ENCODE results near the gene FKRP. TPM values are rescaled to one million over a fixed set of nuclear protein-coding genes. Genes with fewer than 3 reads are reported as not detected.
A peak's percentile ranks its signal among the peaks of the same experiment; 100 is the strongest.

FKRP gene
- total and polyA plus RNA-seq, 7 experiments from 2014 or later = 1.8 to 29.8 (median 19.6) TPM

DNA sequence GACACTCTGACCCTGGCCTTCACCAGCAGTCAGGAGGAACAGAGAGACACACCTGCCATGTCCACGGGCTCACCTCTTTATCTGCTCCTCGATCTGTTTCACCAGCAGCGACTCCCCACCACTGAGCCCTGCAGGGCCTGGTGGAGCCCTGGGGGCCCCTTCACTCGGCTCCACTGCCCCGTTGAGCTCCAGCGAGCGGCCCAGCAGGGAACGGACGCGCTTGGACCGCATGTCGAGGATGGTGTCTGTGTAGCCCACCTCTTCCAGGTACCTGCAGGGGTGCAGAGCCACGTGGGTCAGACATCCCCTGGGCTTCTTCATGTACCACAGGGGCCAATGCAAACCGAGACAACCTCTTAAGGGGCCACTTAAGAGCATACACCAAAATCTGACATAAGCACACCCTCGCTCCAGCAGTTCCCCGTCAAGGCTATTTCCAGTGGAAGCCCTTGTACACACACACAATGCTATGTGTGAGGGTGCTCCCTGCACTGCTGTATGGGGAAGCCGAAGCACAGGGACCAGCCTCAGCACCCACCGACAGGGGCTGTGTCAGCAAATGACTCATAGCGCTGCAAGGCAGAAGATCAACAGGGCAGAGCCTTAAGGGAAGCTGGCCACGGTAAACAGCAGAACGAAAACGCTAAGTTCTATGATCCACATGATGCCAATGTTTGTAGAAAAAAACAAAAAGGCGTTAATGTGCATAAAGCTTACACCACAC is 12.7 kb upstream of the FKRP start:
- H3K4me1 Mint-ChIP-seq = peaks cover 8 to 28% (median 16%) of the 10 kb centered on the region in 7 donors
- H3K4me3 ChIP-seq (ENCODE audit: low read length) = no peak overlapping the region
- DNase-seq (no peak), ATAC-seq (peak; percentile 75)
- H3K4me3 Mint-ChIP-seq = no peak overlapping the region
- no peak overlapping the region for H3K27ac ChIP-seq (ENCODE audit: low read depth, low read length)
- no peaks in the 10 kb centered on the region for H3K9me3 Mint-ChIP-seq
- H3K27me3 ChIP-seq (ENCODE audit: control insufficient read depth in 2 of 2, insufficient read depth in 2 of 2, low read length in 2 of 2) = no peaks in the 10 kb centered on the region
- intact Hi-C loops (cut with micrococcal nuclease) = no loop called here
- H3K9me3 ChIP-seq (ENCODE audit: control insufficient read depth in 2 of 3, low read length in 3 of 3) = no peaks in the 10 kb centered on the region
- H3K36me3 ChIP-seq (ENCODE audit: control insufficient read depth in 2 of 3, insufficient read depth in 3 of 3, low read length in 3 of 3) = peaks cover 4 to 79% (median 22%) of the 10 kb centered on the region in 3 experiments
- no peaks in the 10 kb centered on the region for H3K27me3 Mint-ChIP-seq
- ChIA-PET POLR2A (interaction anchor here (0.9 to 1.6 kb wide), 2 partner anchors 17 to 34 kb away, joined by 3 read pairs; no protein-coding TSS in a partner anchor), CTCF (interaction anchor here (1.0 kb wide), 1 partner anchor 28 kb away, joined by 3 read pairs; no protein-coding TSS in a partner anchor)
- peaks cover 6 to 41% (median 13%) of the 10 kb centered on the region in 5 donors for H3K36me3 Mint-ChIP-seq
- H3K27ac Mint-ChIP-seq = peak overlapping the region in 1 of 9 donors; percentile 9
- peaks cover 0 to 5% of the 10 kb centered on the region in 2 donors for H3K4me1 ChIP-seq (ENCODE audit: control insufficient read depth in 2 of 2, insufficient read depth in 2 of 2, low read length in 2 of 2)

- H3K27me3 Mint-ChIP-seq = no peaks in the 10 kb centered on the region
- Histone ChIP-seq H3K27ac (ENCODE audit: low read depth, low read length) (no peak overlapping the region), H3K36me3 (ENCODE audit: control insufficient read depth in 2 of 3, insufficient read depth in 3 of 3, low read length in 3 of 3) (peaks cover 4 to 80% (median 25%) of the 10 kb centered on the region in 3 experiments), H3K4me1 (ENCODE audit: control insufficient read depth in 2 of 2, insufficient read depth in 2 of 2, low read length in 2 of 2) (no peaks in the 10 kb centered on the region), H3K27me3 (ENCODE audit: control insufficient read depth in 2 of 2, insufficient read depth in 2 of 2, low read length in 2 of 2) (no peaks in the 10 kb centered on the region), H3K9me3 (ENCODE audit: control insufficient read depth in 2 of 3, low read length in 3 of 3) (no peaks in the 10 kb centered on the region), H3K4me3 (ENCODE audit: low read length) (no peak overlapping the region)
- H3K4me3 Mint-ChIP-seq = no peak overlapping the region
- ChIA-PET CTCF (interaction anchor here (1.0 to 1.6 kb wide), 3 partner anchors 19 to 30 kb away, joined by 3 to 5 read pairs (median 4); no protein-coding TSS in a partner anchor), POLR2A (interaction anchor here (0.9 to 1.6 kb wide), 2 partner anchors 18 to 34 kb away, joined by 3 read pairs; no protein-coding TSS in a partner anchor)
- H3K27ac Mint-ChIP-seq = no peak overlapping the region
- intact Hi-C loops (cut with micrococcal nuclease) = no loop called here
- H3K36me3 Mint-ChIP-seq = peaks cover 2 to 42% (median 11%) of the 10 kb centered on the region in 5 donors
- H3K9me3 Mint-ChIP-seq = no peaks in the 10 kb centered on the region
- ATAC-seq = peak; percentile 12
- peaks cover 3 to 24% (median 11%) of the 10 kb centered on the region in 7 donors for H3K4me1 Mint-ChIP-seq
- no peak for DNase-seq
These were observed 12.1 kb upstream of the FKRP start for GRCh38 chr19:46733690-46734292.

DNA sequence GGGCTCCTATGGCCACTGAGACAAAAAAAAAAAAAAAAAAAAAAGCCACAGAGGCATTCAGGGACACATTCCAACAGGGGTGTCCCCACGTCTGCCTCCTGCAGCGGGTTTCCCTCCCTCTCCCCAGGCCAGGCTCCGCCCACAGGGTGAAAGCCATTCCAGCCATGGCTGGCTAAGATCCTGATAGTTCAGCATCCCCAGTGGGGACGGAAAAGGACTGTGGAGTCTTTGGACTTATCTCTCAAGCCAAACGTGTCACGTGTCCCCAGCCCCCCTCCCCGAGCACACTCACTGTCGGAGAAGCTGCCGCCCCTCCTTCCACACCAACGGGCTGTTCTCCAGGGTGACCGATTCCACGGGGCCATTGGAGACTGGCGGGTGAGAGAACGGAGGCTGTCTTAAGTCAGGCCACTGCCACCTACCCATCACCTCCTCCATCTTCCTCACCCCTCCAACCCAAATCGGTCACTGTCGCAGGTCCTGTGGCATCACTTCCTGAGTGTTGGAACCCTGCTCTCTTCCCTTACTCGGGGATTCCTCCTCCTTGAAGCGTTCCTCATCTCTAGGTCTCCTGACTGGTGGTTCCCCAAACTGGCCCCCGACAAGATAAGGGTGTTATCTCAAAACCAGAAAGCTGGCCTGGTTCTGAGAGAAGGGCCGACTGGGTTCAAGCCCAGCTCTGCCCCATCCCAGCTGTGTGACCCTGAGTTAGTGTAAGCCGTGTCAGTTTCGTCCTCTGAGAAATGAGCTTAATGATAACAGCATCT is 9.1 kb upstream of the FKRP start:
- DNase-seq = no peak
- Histone ChIP-seq H3K36me3 (ENCODE audit: control insufficient read depth in 2 of 3, insufficient read depth in 3 of 3, low read length in 3 of 3) (peaks cover 4 to 72% (median 20%) of the 10 kb centered on the region in 3 experiments), H3K9me3 (ENCODE audit: control insufficient read depth in 2 of 3, low read length in 3 of 3) (no peaks in the 10 kb centered on the region), H3K27ac (ENCODE audit: low read depth, low read length) (no peak overlapping the region), H3K27me3 (ENCODE audit: control insufficient read depth in 2 of 2, insufficient read depth in 2 of 2, low read length in 2 of 2) (no peaks in the 10 kb centered on the region), H3K4me1 (ENCODE audit: control insufficient read depth in 2 of 2, insufficient read depth in 2 of 2, low read length in 2 of 2) (no peaks in the 10 kb centered on the region), H3K4me3 (ENCODE audit: low read length) (no peak overlapping the region)
- no peak for ATAC-seq
- Mint-ChIP-seq H3K27me3 (no peaks in the 10 kb centered on the region), H3K9me3 (peaks cover 0 to 2% (median 0%) of the 10 kb centered on the region in 11 donors), H3K27ac (no peak overlapping the region), H3K4me1 (peaks cover 18 to 34% (median 19%) of the 10 kb centered on the region in 7 donors), H3K4me3 (no peak overlapping the region), H3K36me3 (peaks cover 0 to 31% (median 6%) of the 10 kb centered on the region in 5 donors)
- intact Hi-C loops (cut with micrococcal nuclease) = no loop called here
- CTCF ChIA-PET = interaction anchor here (0.7 kb wide), 1 partner anchor 256 kb away, joined by 3 read pairs; no protein-coding TSS in a partner anchor
- POLR2A ChIA-PET = interaction anchor here (1.3 kb wide), 1 partner anchor 23 kb away, joined by 4 read pairs; no protein-coding TSS in a partner anchor

GRCh38 chr19:46737298-46737654 is 8.6 kb upstream of the FKRP start:
- no peaks in the 10 kb centered on the region for H3K9me3 ChIP-seq (ENCODE audit: control insufficient read depth in 2 of 3, low read length in 3 of 3)
- Mint-ChIP-seq H3K4me1 (peaks cover 18 to 34% (median 24%) of the 10 kb centered on the region in 7 donors), H3K27me3 (no peaks in the 10 kb centered on the region), H3K9me3 (peaks cover 0 to 2% (median 0%) of the 10 kb centered on the region in 11 donors), H3K27ac (peak overlapping the region in 2 of 9 donors; percentile 38 to 62), H3K36me3 (peaks cover 0 to 28% (median 6%) of the 10 kb centered on the region in 5 donors), H3K4me3 (no peak overlapping the region)
- H3K36me3 ChIP-seq (ENCODE audit: control insufficient read depth in 2 of 3, insufficient read depth in 3 of 3, low read length in 3 of 3) = peaks cover 4 to 72% (median 20%) of the 10 kb centered on the region in 3 experiments
- H3K27ac ChIP-seq (ENCODE audit: low read depth, low read length) = no peak overlapping the region
- H3K4me1 ChIP-seq (ENCODE audit: control insufficient read depth in 2 of 2, insufficient read depth in 2 of 2, low read length in 2 of 2) = no peaks in the 10 kb centered on the region
- no peaks in the 10 kb centered on the region for H3K27me3 ChIP-seq (ENCODE audit: control insufficient read depth in 2 of 2, insufficient read depth in 2 of 2, low read length in 2 of 2)
- CTCF ChIA-PET = interaction anchor here (0.7 to 1.2 kb wide), 2 partner anchors 9 to 255 kb away, joined by 3 read pairs; no protein-coding TSS in a partner anchor
- H3K4me3 ChIP-seq (ENCODE audit: low read length) = no peak overlapping the region
- intact Hi-C loops (cut with micrococcal nuclease) = no loop called here
- DNase-seq = no peak
- POLR2A ChIA-PET = interaction anchor here (1.3 kb wide), 1 partner anchor 23 kb away, joined by 4 read pairs; no protein-coding TSS in a partner anchor
- no peak for ATAC-seq

- no peak overlapping the region for H3K27ac ChIP-seq (ENCODE audit: low read depth, low read length)
- H3K27ac Mint-ChIP-seq = peak overlapping the region in 2 of 9 donors; percentile 38 to 62
- ChIA-PET POLR2A (interaction anchor here (1.3 kb wide), 1 partner anchor 24 kb away, joined by 4 read pairs; no protein-coding TSS in a partner anchor), CTCF (interaction anchor here (0.7 to 1.2 kb wide), 2 partner anchors 9 to 255 kb away, joined by 3 read pairs; no protein-coding TSS in a partner anchor)
- no peak overlapping the region for H3K4me3 ChIP-seq (ENCODE audit: low read length)
- no peaks in the 10 kb centered on the region for H3K27me3 Mint-ChIP-seq
- no peak for ATAC-seq
- peaks cover 0 to 2% (median 0%) of the 10 kb centered on the region in 11 donors for H3K9me3 Mint-ChIP-seq
- H3K27me3 ChIP-seq (ENCODE audit: control insufficient read depth in 2 of 2, insufficient read depth in 2 of 2, low read length in 2 of 2) = no peaks in the 10 kb centered on the region
- H3K4me3 Mint-ChIP-seq = no peak overlapping the region
- peaks cover 20 to 36% (median 28%) of the 10 kb centered on the region in 7 donors for H3K4me1 Mint-ChIP-seq
- peaks cover 0 to 23% (median 6%) of the 10 kb centered on the region in 5 donors for H3K36me3 Mint-ChIP-seq
- no peaks in the 10 kb centered on the region for H3K4me1 ChIP-seq (ENCODE audit: control insufficient read depth in 2 of 2, insufficient read depth in 2 of 2, low read length in 2 of 2)
- peaks cover 4 to 67% (median 20%) of the 10 kb centered on the region in 3 experiments for H3K36me3 ChIP-seq (ENCODE audit: control insufficient read depth in 2 of 3, insufficient read depth in 3 of 3, low read length in 3 of 3)
- no peak for DNase-seq
- intact Hi-C loops (cut with micrococcal nuclease) = no loop called here
- no peaks in the 10 kb centered on the region for H3K9me3 ChIP-seq (ENCODE audit: control insufficient read depth in 2 of 3, low read length in 3 of 3)
These were observed 8.1 kb upstream of the FKRP start for GRCh38 chr19:46737761-46738171.

DNA sequence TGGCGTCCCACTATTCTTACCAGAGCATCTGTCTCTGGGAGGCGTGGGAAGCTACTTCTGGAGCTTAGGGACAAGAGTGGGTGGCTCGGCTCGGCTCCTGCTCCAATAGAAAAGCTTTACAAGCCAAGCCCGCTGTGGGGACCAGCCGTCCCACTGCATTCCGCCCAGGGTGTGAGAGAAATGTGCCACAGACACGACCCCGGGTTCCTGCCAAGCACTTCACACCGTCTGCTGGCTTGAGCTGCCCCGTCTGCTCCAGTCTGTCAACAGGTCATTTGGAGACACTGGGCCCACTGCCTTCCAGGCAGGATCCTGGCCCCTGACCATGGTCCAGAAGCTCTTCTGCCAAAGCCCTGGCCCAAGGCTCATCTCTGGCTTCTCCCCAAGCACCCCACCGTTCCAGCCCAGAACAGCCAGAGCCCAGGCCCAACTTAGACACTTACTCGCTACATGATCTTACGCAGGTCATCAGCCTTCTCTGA is 6.5 kb upstream of the FKRP start:
- peaks cover 0 to 2% (median 0%) of the 10 kb centered on the region in 11 donors for H3K9me3 Mint-ChIP-seq
- H3K27me3 Mint-ChIP-seq = no peaks in the 10 kb centered on the region
- peak overlapping the region in 1 of 10 donors; percentile 14 for H3K4me3 Mint-ChIP-seq
- Histone ChIP-seq H3K27me3 (ENCODE audit: control insufficient read depth in 2 of 2, insufficient read depth in 2 of 2, low read length in 2 of 2) (no peaks in the 10 kb centered on the region), H3K9me3 (ENCODE audit: control insufficient read depth in 2 of 3, low read length in 3 of 3) (no peaks in the 10 kb centered on the region), H3K36me3 (ENCODE audit: control insufficient read depth in 2 of 3, insufficient read depth in 3 of 3, low read length in 3 of 3) (peaks cover 0 to 53% (median 14%) of the 10 kb centered on the region in 3 experiments), H3K27ac (ENCODE audit: low read depth, low read length) (no peak overlapping the region), H3K4me3 (ENCODE audit: low read length) (no peak overlapping the region), H3K4me1 (ENCODE audit: control insufficient read depth in 2 of 2, insufficient read depth in 2 of 2, low read length in 2 of 2) (peaks cover 3% of the 10 kb centered on the region in 2 donors)
- H3K4me1 Mint-ChIP-seq = peaks cover 31 to 45% (median 40%) of the 10 kb centered on the region in 7 donors
- peak overlapping the region in 2 of 9 donors; percentile 38 to 82 for H3K27ac Mint-ChIP-seq
- H3K36me3 Mint-ChIP-seq = peaks cover 0 to 12% (median 4%) of the 10 kb centered on the region in 5 donors
- intact Hi-C loops (cut with micrococcal nuclease) = no loop called here
- DNase-seq (no peak), ATAC-seq (no peak)
- ChIA-PET POLR2A (no interaction called here), CTCF (interaction anchor here (0.5 kb wide), 1 partner anchor 279 kb away, joined by 3 read pairs; no protein-coding TSS in a partner anchor)
